Neural cell (in vitro differentiated cells): ENCODE measurements around the gene SNX30. TPM values are rescaled to one million over a fixed set of nuclear protein-coding genes. Genes with fewer than 3 reads are reported as not detected.

Experiments used
- H2AFZ ChIP-seq: fragments of 200-600, 300-800 bp; sonication (generic), shearing (Covaris generic); 2 replicates; pipeline ENCODE4 v1.6.0; 2014; ENCODE audit warnings: low read depth, mild to moderate bottlenecking, antibody characterized with exemption, low read length, moderate library complexity
- H3F3A ChIP-seq: fragments of 200-600 bp; shearing (Covaris generic); 2 replicates; pipeline ENCODE4 v1.6.1; 2016; ENCODE audit warnings: mild to moderate bottlenecking, moderate library complexity, mixed read lengths, antibody characterized with exemption, low read length; ENCODE audit not compliant: insufficient read depth, poor library complexity, severe bottlenecking
- H3K27ac ChIP-seq: fragments of 200-600, 300-800 bp; sonication (generic), shearing (Covaris generic); 2 replicates; pipeline ENCODE4 v1.5.1; 2014; ENCODE audit warnings: mild to moderate bottlenecking, low read length, moderate library complexity
- H3K27me3 ChIP-seq: fragments of 300-800, 200-600 bp; sonication (generic), shearing (Covaris generic); 2 replicates; pipeline ENCODE4 v1.6.0; 2014; ENCODE audit warnings: mild to moderate bottlenecking, low read depth, low read length, moderate library complexity; ENCODE audit not compliant: insufficient read depth
- H3K36me3 ChIP-seq: fragments of 300-800, 200-600 bp; sonication (generic), shearing (Covaris generic); 2 replicates; pipeline ENCODE4 v1.5.1; 2014; ENCODE audit warnings: mild to moderate bottlenecking, antibody characterized with exemption, low read length, moderate library complexity; ENCODE audit not compliant: insufficient read depth
- H3K4me2 ChIP-seq: fragments of 300-800, 200-600 bp; sonication (generic), shearing (Covaris generic); 2 replicates; pipeline ENCODE4 v1.6.0; 2014; ENCODE audit warnings: mild to moderate bottlenecking, low read length
- H3K4me3 ChIP-seq: fragments of 300-800, 200-600 bp; sonication (generic), shearing (Covaris generic); 2 replicates; pipeline ENCODE4 v1.5.1; 2014; ENCODE audit warnings: mild to moderate bottlenecking, low read length, moderate library complexity
- H3K79me2 ChIP-seq: fragments of 200-600 bp; shearing (Covaris generic); replicated peaks from 2 replicates; pipeline ENCODE4 v1.6.0; 2014; ENCODE audit warnings: mild to moderate bottlenecking, low read length, moderate library complexity; ENCODE audit not compliant: insufficient read depth
- H3K9ac ChIP-seq: fragments of 300-800, 200-600 bp; sonication (generic), shearing (Covaris generic); 2 replicates; pipeline ENCODE4 v1.6.1; 2016; ENCODE audit warnings: mild to moderate bottlenecking, low read length, mixed read lengths
- H3K9me2 ChIP-seq: fragments of 200-600 bp; shearing (Covaris generic); 2 replicates; pipeline ENCODE4 v1.6.1; 2016; ENCODE audit warnings: mild to moderate bottlenecking, low read length, mixed read lengths; ENCODE audit not compliant: insufficient read depth
- H3K9me3 ChIP-seq: fragments of 200-600, 300-800 bp; sonication (generic), shearing (Covaris generic); 2 replicates; pipeline ENCODE4 v1.6.1; 2016; ENCODE audit warnings: mild to moderate bottlenecking, mixed run types, low read length, moderate library complexity, mixed read lengths
- H4K20me1 ChIP-seq: fragments of 200-600 bp; shearing (Covaris generic); 2 replicates; pipeline ENCODE4 v1.6.1; 2016; ENCODE audit warnings: mild to moderate bottlenecking, mixed run types; ENCODE audit not compliant: insufficient read depth
- EP300 ChIP-seq: fragments of 450-650 bp; conservative IDR thresholded peaks from 2 replicates; pipeline ENCODE4 v1.6.1; 2014; ENCODE audit warnings: antibody characterized with exemption, mild to moderate bottlenecking, moderate library complexity; ENCODE audit not compliant: poor library complexity, severe bottlenecking
- EZH2 ChIP-seq: fragments of 200-600, 300-800 bp; shearing (Covaris generic), sonication (generic); IDR thresholded peaks from 2 replicates; pipeline ENCODE4 v1.6.1; 2014; ENCODE audit warnings: antibody characterized with exemption, low read length, borderline replicate concordance, mild to moderate bottlenecking; ENCODE audit not compliant: insufficient read depth, poor library complexity, severe bottlenecking
- MXI1 ChIP-seq: fragments of 450-650 bp; conservative IDR thresholded peaks from 2 replicates; pipeline ENCODE4 v1.6.1; 2014; ENCODE audit warnings: antibody characterized with exemption, mild to moderate bottlenecking; ENCODE audit not compliant: poor library complexity, severe bottlenecking
- POLR2AphosphoS5 ChIP-seq: IDR thresholded peaks from 2 replicates; pipeline ENCODE4 v1.6.1; 2012
- RAD21 ChIP-seq: fragments of 450-650 bp; conservative IDR thresholded peaks from 2 replicates; pipeline ENCODE4 v1.6.1; 2014; ENCODE audit warnings: antibody characterized with exemption, mild to moderate bottlenecking, moderate library complexity
- REST ChIP-seq: IDR thresholded peaks from 2 replicates; pipeline ENCODE4 v1.6.1; 2012; ENCODE audit warnings: borderline replicate concordance
- SMC3 ChIP-seq: fragments of 450-650 bp; conservative IDR thresholded peaks from 2 replicates; pipeline ENCODE4 v1.6.1; 2014; ENCODE audit warnings: antibody characterized with exemption, mild to moderate bottlenecking, moderate library complexity; ENCODE audit not compliant: poor library complexity
- TAF1 ChIP-seq: IDR thresholded peaks from 2 replicates; pipeline ENCODE4 v1.6.1; 2012; ENCODE audit warnings: low read depth
- polyA plus RNA-seq: library from polyadenylated mRNA; depleted of rRNA; stranded (reverse); fragments of >200 nt; gene quantifications from 2 replicates; pipeline ENCODE4 v1.2.3, GENCODE V29; 2014
- TF ChIP-seq, protein P1 (sequence below): fragments of 450-650 bp; IDR thresholded peaks from 2 replicates; pipeline ENCODE4 v1.5.1; 2014; ENCODE audit warnings: antibody characterized with exemption, mild to moderate bottlenecking, moderate library complexity; ENCODE audit not compliant: poor library complexity, severe bottlenecking

SNX30 gene
- polyA plus RNA-seq, 1 donor from 2014 or later, result 30.0 TPM

DNA sequence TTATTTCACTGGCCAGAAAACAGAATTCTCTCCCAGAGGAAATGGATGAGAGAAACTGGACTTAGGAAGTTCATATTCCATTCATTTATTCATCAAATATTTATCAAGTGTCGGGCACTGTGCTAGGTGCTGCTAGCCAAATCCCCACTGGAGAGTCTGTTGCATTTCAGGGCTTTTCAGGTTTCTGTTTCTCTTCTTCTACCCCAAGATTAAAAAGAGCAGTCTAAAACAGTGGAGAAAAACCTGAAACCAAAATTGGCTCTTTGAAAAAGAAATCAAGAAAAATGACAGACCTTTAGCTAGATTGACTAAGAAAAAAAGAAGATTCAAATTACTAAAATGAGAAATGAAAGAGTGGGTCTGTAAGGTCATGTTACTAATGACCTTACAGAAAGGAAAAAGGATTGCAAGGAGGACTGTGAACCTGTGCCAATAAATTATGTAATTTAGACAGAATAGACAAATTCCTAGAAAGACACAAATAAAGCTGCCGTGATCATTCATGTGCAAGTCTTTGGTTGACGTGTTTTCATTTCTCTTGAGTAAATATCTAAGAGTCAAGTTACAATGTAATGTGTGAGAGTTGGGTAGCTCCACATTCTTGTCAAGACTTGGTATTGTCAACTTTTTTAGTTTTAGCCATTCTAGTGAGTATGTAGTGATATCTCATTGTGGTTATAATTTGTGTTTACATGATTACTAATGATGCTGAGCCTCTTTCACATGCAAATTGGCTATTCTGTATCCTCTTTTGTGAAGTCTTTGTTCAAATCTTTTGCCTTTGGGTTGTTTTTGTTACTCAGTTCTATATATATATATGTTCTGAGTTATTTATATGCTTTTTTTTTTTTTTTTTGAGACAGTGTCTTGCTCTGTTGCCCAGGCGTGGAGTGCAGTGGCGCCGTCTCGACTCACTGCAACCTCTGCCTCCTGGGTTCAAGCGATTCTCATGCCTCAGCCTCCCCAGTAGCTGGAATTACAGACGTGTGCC lies 23.7 kb downstream of the SNX30 start:
- no peak for TF ChIP-seq EP300
- no peak for TF ChIP-seq RAD21
- no peak for TF ChIP-seq SMC3
- TF ChIP-seq, protein P1, sequence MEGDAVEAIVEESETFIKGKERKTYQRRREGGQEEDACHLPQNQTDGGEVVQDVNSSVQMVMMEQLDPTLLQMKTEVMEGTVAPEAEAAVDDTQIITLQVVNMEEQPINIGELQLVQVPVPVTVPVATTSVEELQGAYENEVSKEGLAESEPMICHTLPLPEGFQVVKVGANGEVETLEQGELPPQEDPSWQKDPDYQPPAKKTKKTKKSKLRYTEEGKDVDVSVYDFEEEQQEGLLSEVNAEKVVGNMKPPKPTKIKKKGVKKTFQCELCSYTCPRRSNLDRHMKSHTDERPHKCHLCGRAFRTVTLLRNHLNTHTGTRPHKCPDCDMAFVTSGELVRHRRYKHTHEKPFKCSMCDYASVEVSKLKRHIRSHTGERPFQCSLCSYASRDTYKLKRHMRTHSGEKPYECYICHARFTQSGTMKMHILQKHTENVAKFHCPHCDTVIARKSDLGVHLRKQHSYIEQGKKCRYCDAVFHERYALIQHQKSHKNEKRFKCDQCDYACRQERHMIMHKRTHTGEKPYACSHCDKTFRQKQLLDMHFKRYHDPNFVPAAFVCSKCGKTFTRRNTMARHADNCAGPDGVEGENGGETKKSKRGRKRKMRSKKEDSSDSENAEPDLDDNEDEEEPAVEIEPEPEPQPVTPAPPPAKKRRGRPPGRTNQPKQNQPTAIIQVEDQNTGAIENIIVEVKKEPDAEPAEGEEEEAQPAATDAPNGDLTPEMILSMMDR, result no peak
- TF ChIP-seq EZH2, result no peak
- no peak for TF ChIP-seq TAF1
- no peak for TF ChIP-seq MXI1
- TF ChIP-seq POLR2AphosphoS5, result no peak
- no peak for TF ChIP-seq REST
- H3K36me3 ChIP-seq, result no peaks in the 10 kb centered on the region
- H3K9ac ChIP-seq, result no peak overlapping the region
- no peak overlapping the region for H3K4me2 ChIP-seq
- no peak overlapping the region for H3K4me3 ChIP-seq
- H4K20me1 ChIP-seq, result no peaks in the 10 kb centered on the region
- no peaks in the 10 kb centered on the region for H3K27me3 ChIP-seq
- no peaks in the 10 kb centered on the region for H3K9me3 ChIP-seq
- no peaks in the 10 kb centered on the region for H3K9me2 ChIP-seq
- peaks cover 5% of the 10 kb centered on the region for H3K79me2 ChIP-seq
- H3K27ac ChIP-seq, result no peak overlapping the region
- no peaks in the 10 kb centered on the region for H3F3A ChIP-seq
- no peak overlapping the region for H2AFZ ChIP-seq

GRCh38 chr9:112777914-112778313 lies 27.4 kb downstream of the SNX30 start:
- Histone ChIP-seq H3K36me3 (no peaks in the 10 kb centered on the region), H3K4me2 (no peak overlapping the region), H3K9ac (no peak overlapping the region), H2AFZ (no peak overlapping the region), H3K9me3 (no peaks in the 10 kb centered on the region), H3K27ac (no peak overlapping the region), H3K27me3 (no peaks in the 10 kb centered on the region), H3K9me2 (no peaks in the 10 kb centered on the region), H4K20me1 (no peaks in the 10 kb centered on the region), H3F3A (no peaks in the 10 kb centered on the region), H3K4me3 (no peak overlapping the region), H3K79me2 (peaks cover 5% of the 10 kb centered on the region)
- no peak for TF ChIP-seq TAF1
- TF ChIP-seq, protein P1, result no peak
- TF ChIP-seq RAD21, result no peak
- TF ChIP-seq SMC3, result no peak
- TF ChIP-seq REST, result no peak
- TF ChIP-seq EP300, result no peak
- TF ChIP-seq MXI1, result no peak
- TF ChIP-seq EZH2, result no peak
- TF ChIP-seq POLR2AphosphoS5, result no peak
